Type B pancreatic cell (in vitro differentiated cells): ENCODE results near the gene MRPL3. TPM values are rescaled to one million over a fixed set of nuclear protein-coding genes. Genes with fewer than 3 reads are reported as not detected.

Experiments used
- total RNA-seq: library from RNA; stranded (reverse); gene quantifications from 2 replicates; pipeline ENCODE4 v1.2.1, GENCODE V29; 2021; ENCODE audit warnings: low replicate concordance

MRPL3 gene
- total RNA-seq, 1 donor from 2014 or later, result 96.2 TPM

Other genes with a start within 250 kb of the MRPL3 start
- 15.1 and 26.0 TPM in 2 replicates for gene NUDT16, start 121.2 kb downstream of the MRPL3 start, total RNA-seq